HepG2 (cell line): ENCODE results near the gene RHBDD3. TPM values are rescaled to one million over a fixed set of nuclear protein-coding genes. Genes with fewer than 3 reads are reported as not detected.

ENCODE experiments used
- ASH2L ChIP-seq: fragments of 300-600, 200-600 bp; sonication (generic); IDR thresholded peaks from 2 replicates; pipeline ENCODE4 v1.7.0; 2017; ENCODE audit warnings: low read depth, mild to moderate bottlenecking, moderate library complexity, mixed read lengths, low read length; ENCODE audit not compliant: insufficient read length
- CBFB ChIP-seq: sonication (generic); formaldehyde crosslinking; IDR thresholded peaks from 2 replicates; pipeline ENCODE4 v1.4.0; 2020; ENCODE audit warnings: missing genetic modification reagents
- CCDC6 ChIP-seq: sonication (generic); formaldehyde crosslinking; IDR thresholded peaks from 2 replicates; pipeline ENCODE4 v1.8.1; 2022; ENCODE audit warnings: mild to moderate bottlenecking, missing genetic modification reagents, moderate library complexity
- HDAC6 ChIP-seq: fragments of 200-600 bp; sonication (generic); IDR thresholded peaks from 2 replicates; pipeline ENCODE4 v1.7.0; 2017; ENCODE audit warnings: mild to moderate bottlenecking, antibody characterized with exemption, low read length, low read depth
- KDM5B ChIP-seq: sonication (generic); formaldehyde crosslinking; IDR thresholded peaks from 2 replicates; pipeline ENCODE4 v1.4.0; 2020; ENCODE audit warnings: missing genetic modification reagents, mild to moderate bottlenecking, borderline replicate concordance
- NFIC ChIP-seq: IDR thresholded peaks from 2 replicates; pipeline ENCODE4 v1.6.1; 2012; ENCODE audit warnings: mild to moderate bottlenecking, low read length, inconsistent platforms
- PHF5A ChIP-seq: IDR thresholded peaks from one replicate; pipeline ENCODE4 v1.6.1; 2018; ENCODE audit warnings: low read depth, missing genetic modification reagents; ENCODE audit not compliant: unreplicated experiment
- POGZ ChIP-seq: sonication (generic); formaldehyde crosslinking; IDR thresholded peaks from 2 replicates; pipeline ENCODE4 v1.4.0; 2020; ENCODE audit warnings: mild to moderate bottlenecking, missing genetic modification reagents
- PRDM4 ChIP-seq: sonication (generic); formaldehyde crosslinking; IDR thresholded peaks from 2 replicates; pipeline ENCODE4 v1.9.0; 2021; ENCODE audit warnings: missing genetic modification reagents, borderline replicate concordance
- RBFOX2 ChIP-seq: fragments of 200-400 bp; formaldehyde crosslinking; IDR thresholded peaks from 2 replicates; pipeline ENCODE4 v1.6.1; 2017; ENCODE audit warnings: low read depth, mild to moderate bottlenecking, low read length
- TGIF2 ChIP-seq: IDR thresholded peaks from 2 replicates; pipeline ENCODE4 v1.6.1; 2016; ENCODE audit warnings: control low read depth, missing compliant biosample characterization
- U2AF2 ChIP-seq: fragments of 200-400 bp; formaldehyde crosslinking; IDR thresholded peaks from 2 replicates; pipeline ENCODE4 v1.6.1; 2017; ENCODE audit warnings: low read depth, mild to moderate bottlenecking, low read length
- WIZ ChIP-seq: sonication (generic); formaldehyde crosslinking; IDR thresholded peaks from 2 replicates; pipeline ENCODE4 v1.5.1; 2020; ENCODE audit warnings: mild to moderate bottlenecking, missing genetic modification reagents
- ZBTB34 ChIP-seq: sonication (generic); formaldehyde crosslinking; IDR thresholded peaks from 2 replicates; pipeline ENCODE4 v1.8.0; 2022; ENCODE audit warnings: mild to moderate bottlenecking, missing genetic modification reagents
- ZFP90 ChIP-seq: sonication (generic); formaldehyde crosslinking; IDR thresholded peaks from 2 replicates; pipeline ENCODE4 v1.8.0; 2022; ENCODE audit warnings: missing genetic modification reagents, mild to moderate bottlenecking, inconsistent platforms, borderline replicate concordance
- ZMAT3 ChIP-seq: sonication (generic); formaldehyde crosslinking; conservative IDR thresholded peaks from 2 replicates; pipeline ENCODE4 v1.7.0; 2021; ENCODE audit warnings: missing genetic modification reagents
- ZNF121 ChIP-seq: sonication (generic); formaldehyde crosslinking; IDR thresholded peaks from 2 replicates; pipeline ENCODE4 v1.5.0; 2020; ENCODE audit warnings: mild to moderate bottlenecking, missing genetic modification reagents
- ZNF512 ChIP-seq: sonication (generic); formaldehyde crosslinking; IDR thresholded peaks from 2 replicates; pipeline ENCODE4 v1.4.0; 2020; ENCODE audit warnings: mild to moderate bottlenecking, missing genetic modification reagents
- ZNF546 ChIP-seq: sonication (generic); formaldehyde crosslinking; conservative IDR thresholded peaks from 2 replicates; pipeline ENCODE4 v1.8.1; 2023; ENCODE audit warnings: mild to moderate bottlenecking, missing genetic modification reagents
- ZNF720 ChIP-seq: sonication (generic); formaldehyde crosslinking; IDR thresholded peaks from 2 replicates; pipeline ENCODE4 v1.4.0; 2020; ENCODE audit warnings: missing genetic modification reagents
- ZNF746 ChIP-seq: sonication (generic); formaldehyde crosslinking; IDR thresholded peaks from 2 replicates; pipeline ENCODE4 v1.8.0; 2022; ENCODE audit warnings: mild to moderate bottlenecking, missing genetic modification reagents
- ZNF816 ChIP-seq: sonication (generic); formaldehyde crosslinking; IDR thresholded peaks from 2 replicates; pipeline ENCODE4 v1.8.0; 2022; ENCODE audit warnings: missing genetic modification reagents, mild to moderate bottlenecking, borderline replicate concordance
- ZSCAN5A ChIP-seq: sonication (generic); formaldehyde crosslinking; IDR thresholded peaks from 2 replicates; pipeline ENCODE4 v1.8.0; 2022; ENCODE audit warnings: mild to moderate bottlenecking, missing genetic modification reagents, borderline replicate concordance
- polyA plus RNA-seq, 8 experiments: library from polyadenylated mRNA; depleted of rRNA in 3 of 8; stranded (reverse) in 7 of 8; unstranded in 1 of 8; fragments of >200 nt; fragmentation: Illumina TruSeq in 4 of 8; extraction: Trizol in 4 of 8; gene quantifications; 2 replicates each; pipeline versions ENCODE4 v1.2.1 to v1.2.3, GENCODE V29; 2011 to 2016; ENCODE audit warnings: low read depth in 4 of 8, missing spikeins in 1 of 8, mixed read lengths in 1 of 8; ENCODE audit not compliant: insufficient read depth in 1 of 8
- total RNA-seq, 5 experiments: library from RNA; depleted of rRNA; stranded (reverse); fragments of >200 nt; fragmentation: Illumina TruSeq; extraction: Trizol; gene quantifications; 2 replicates each; pipeline ENCODE4 v1.2.3, GENCODE V29; 2016; ENCODE audit warnings: low read depth in 1 of 5

The RHBDD3 gene
- total and polyA plus RNA-seq, 2 of the 13 experiments (the other 11 are each of a cell fraction or from before 2014, with no cell fraction given), result 12.1 to 26.7 TPM

- TF ChIP-seq PRDM4, result no peak
- peak; percentile 83 for TF ChIP-seq ZNF121 (CRISPR knock-in tag)
- TF ChIP-seq ZNF720 (CRISPR knock-in tag), result no peak
- no peak for TF ChIP-seq ZSCAN5A
- TF ChIP-seq CBFB (CRISPR knock-in tag), result no peak
- TF ChIP-seq ZNF546, result no peak
- no peak for TF ChIP-seq ZBTB34 (CRISPR knock-in tag)
- TF ChIP-seq RBFOX2, result no peak
- TF ChIP-seq ZNF746, result no peak
- TF ChIP-seq TGIF2, result no peak
- TF ChIP-seq KDM5B (CRISPR knock-in tag), result peak; percentile 24; the same call in 1 of the 2 replicates
- no peak for TF ChIP-seq POGZ
- no peak for TF ChIP-seq HDAC6
- TF ChIP-seq U2AF2, result no peak
- no peak for TF ChIP-seq CCDC6
- no peak for TF ChIP-seq ASH2L
- no peak for TF ChIP-seq ZNF816 (CRISPR knock-in tag)
- TF ChIP-seq ZFP90 (CRISPR knock-in tag), result no peak
- no peak for TF ChIP-seq NFIC
- TF ChIP-seq ZMAT3 (CRISPR knock-in tag), result no peak
- TF ChIP-seq ZNF512 (CRISPR knock-in tag), result no peak
- TF ChIP-seq PHF5A (CRISPR knock-in tag), result no peak
- no peak for TF ChIP-seq WIZ (CRISPR knock-in tag)
Observed at GRCh38 chr22:29216873-29217666, 50.7 kb downstream of the RHBDD3 start (continued).
